Effector memory CD4-positive, alpha-beta T cell (primary cell): Measurements from ENCODE around the gene AK5.
"Not testable (repeated sequence)": the region's sequence is repeated elsewhere in the genome, so short reads cannot be mapped to it uniquely, and the experiment has no call there.

ENCODE experiments used
- DNase-seq, 3 donors: peaks; one replicate each; pipeline ENCODE4 v3.0.0-alpha.2; 2020
- H3K27ac ChIP-seq: 2 replicates; pipeline ENCODE4 v1.7.0; 2013; ENCODE audit warnings: mild to moderate bottlenecking, low read length, moderate library complexity; ENCODE audit not compliant: insufficient read depth, poor library complexity, severe bottlenecking
- H3K27me3 ChIP-seq: replicated peaks from 2 replicates; pipeline ENCODE4 v1.7.0; 2013; ENCODE audit warnings: mild to moderate bottlenecking, low read length; ENCODE audit not compliant: insufficient read depth, control insufficient read depth, poor library complexity, severe bottlenecking
- H3K36me3 ChIP-seq: 2 replicates; pipeline ENCODE4 v1.7.0; 2013; ENCODE audit warnings: mild to moderate bottlenecking, low read length, moderate library complexity; ENCODE audit not compliant: control insufficient read depth, insufficient read depth
- H3K4me1 ChIP-seq: 2 replicates; pipeline ENCODE4 v1.7.0; 2013; ENCODE audit warnings: low read length, mild to moderate bottlenecking; ENCODE audit not compliant: control insufficient read depth, insufficient read depth, poor library complexity, severe bottlenecking
- H3K4me3 ChIP-seq: 2 replicates; pipeline ENCODE4 v1.7.0; 2013; ENCODE audit warnings: low read length, low read depth, mild to moderate bottlenecking; ENCODE audit not compliant: insufficient read depth, poor library complexity, severe bottlenecking
- H3K9me3 ChIP-seq: 2 replicates; pipeline ENCODE4 v1.7.0; 2013; ENCODE audit warnings: mild to moderate bottlenecking, low read length, moderate library complexity; ENCODE audit not compliant: control insufficient read depth

AK5 gene

DNA sequence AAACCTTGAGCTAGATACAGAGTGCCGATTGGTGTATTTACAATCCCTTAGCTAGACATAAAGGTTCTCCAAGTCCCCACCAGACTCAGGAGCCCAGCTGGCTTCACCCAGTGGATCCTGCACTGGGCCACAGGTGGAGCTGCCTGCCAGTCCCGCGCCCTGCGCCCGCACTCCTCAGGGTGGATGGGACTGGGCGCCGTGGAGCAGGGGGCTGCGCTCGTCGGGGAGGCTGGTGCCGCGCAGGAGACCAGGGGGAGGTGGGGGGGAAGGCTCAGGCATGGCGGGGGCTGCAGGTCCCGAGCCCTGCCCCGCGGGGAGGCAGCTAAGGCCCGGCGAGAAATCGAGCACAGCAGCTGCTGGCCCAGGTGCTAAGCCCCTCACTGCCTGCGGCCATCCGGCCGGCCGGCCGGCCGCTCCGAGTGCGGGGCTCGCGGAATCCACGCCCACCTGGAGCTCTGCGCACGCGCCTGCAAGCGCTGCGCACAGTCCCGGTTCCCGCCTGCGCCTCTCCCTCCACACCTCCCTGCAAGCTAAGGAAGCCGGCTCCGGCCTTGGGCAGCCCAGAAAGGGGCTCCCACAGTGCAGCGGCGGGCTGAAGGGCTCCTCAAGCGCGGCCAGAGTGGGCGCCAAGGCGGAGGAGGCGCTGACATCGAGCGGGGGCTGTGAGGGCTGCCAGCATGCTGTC is 249.9 kb downstream of the AK5 start:
- H3K27me3 ChIP-seq, DNase-seq: not testable (repeated sequence)

DNA sequence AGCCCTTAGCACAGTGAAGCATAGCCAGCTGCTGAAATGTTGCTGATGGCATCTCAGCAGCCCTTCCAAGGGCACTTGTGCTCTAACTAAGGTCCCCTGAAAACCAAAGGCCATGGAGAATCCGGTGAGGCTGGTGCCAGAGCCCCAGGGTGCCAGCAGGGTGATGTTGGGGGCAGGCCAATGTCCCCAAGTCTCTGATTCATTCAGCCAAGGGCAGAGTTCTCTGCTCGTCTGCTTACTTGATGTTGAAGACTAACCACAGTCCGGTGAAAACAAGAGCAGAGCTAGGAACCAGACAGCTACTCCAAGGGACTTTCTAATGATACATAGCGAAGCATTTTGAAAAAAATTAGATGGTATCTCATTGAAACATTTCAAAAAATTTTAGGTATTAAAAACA is 250.8 kb downstream of the AK5 start:
- DNase-seq: no peak

More for the DNA sequence above, 249.9 kb downstream of the AK5 start:
- H3K4me1 ChIP-seq, H3K4me3 ChIP-seq, H3K9me3 ChIP-seq, H3K36me3 ChIP-seq, H3K27ac ChIP-seq: not testable (repeated sequence)

DNA sequence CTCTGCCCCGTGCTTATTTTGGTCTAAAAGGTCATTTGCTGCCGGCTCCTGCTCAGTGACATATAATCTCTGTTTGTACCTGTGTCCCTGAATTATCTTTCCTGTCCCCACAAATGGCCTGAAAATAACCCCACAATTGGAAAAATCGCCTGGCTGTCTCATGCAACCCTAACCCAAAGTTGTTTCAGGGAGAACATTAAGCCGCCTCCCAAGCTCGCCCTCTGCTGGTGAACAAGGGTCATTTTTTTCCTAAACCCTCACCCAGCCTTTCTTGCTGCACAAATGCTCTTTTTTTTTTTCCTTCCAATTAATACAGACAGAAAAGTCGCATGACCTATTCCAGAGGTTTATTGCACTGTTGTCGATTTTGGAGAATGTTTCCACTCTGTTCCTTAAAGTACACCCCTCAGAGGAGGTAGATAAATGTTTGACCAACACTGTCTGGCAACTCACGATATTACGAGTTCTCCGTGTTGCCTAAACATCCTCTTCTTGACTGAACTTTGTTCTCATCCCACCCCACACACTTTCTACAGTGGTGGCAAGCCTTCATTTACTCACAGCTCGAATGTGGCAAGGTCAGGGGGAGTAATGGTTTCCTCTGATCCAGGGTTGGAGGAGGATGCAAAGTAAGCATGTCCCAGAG is 252.0 kb downstream of the AK5 start:
- DNase-seq: peak; percentile 12 to 42 (median 19)
- Histone ChIP-seq H3K4me1 (no peaks in the 10 kb centered on the region), H3K27ac (no peak overlapping the region), H3K4me3 (no peak overlapping the region), H3K27me3 (no peaks in the 10 kb centered on the region), H3K36me3 (no peaks in the 10 kb centered on the region), H3K9me3 (no peaks in the 10 kb centered on the region)

More for the DNA sequence above, 250.8 kb downstream of the AK5 start:
- H3K27me3 ChIP-seq: no peaks in the 10 kb centered on the region
- H3K36me3 ChIP-seq: no peaks in the 10 kb centered on the region
- H3K4me1 ChIP-seq: no peaks in the 10 kb centered on the region
- H3K4me3 ChIP-seq: no peak overlapping the region
- H3K27ac ChIP-seq: no peak overlapping the region
- no peaks in the 10 kb centered on the region for H3K9me3 ChIP-seq

DNA sequence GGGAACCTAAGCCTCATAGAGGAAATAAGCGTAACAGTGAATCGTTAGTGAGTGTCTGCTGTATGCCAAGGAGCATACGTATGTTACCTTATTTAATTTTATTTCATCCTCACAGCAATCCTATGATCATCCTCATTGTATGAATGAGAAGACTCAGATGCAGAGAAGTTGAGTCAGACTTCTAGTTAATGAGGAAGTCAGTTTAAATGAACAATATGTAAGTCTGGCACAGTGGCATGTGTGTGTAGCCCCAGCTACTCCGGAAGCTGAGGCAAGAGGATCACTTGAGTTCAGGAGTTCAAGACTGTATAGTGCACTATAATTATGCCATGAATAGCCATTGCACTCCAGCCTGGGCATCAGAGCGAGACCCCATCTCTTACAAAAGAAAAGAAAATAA is 252.6 kb downstream of the AK5 start:
- Histone ChIP-seq H3K4me1 (no peaks in the 10 kb centered on the region), H3K4me3 (no peak overlapping the region), H3K36me3 (no peaks in the 10 kb centered on the region), H3K9me3 (no peaks in the 10 kb centered on the region), H3K27ac (no peak overlapping the region), H3K27me3 (no peaks in the 10 kb centered on the region)
- no peak for DNase-seq

DNA sequence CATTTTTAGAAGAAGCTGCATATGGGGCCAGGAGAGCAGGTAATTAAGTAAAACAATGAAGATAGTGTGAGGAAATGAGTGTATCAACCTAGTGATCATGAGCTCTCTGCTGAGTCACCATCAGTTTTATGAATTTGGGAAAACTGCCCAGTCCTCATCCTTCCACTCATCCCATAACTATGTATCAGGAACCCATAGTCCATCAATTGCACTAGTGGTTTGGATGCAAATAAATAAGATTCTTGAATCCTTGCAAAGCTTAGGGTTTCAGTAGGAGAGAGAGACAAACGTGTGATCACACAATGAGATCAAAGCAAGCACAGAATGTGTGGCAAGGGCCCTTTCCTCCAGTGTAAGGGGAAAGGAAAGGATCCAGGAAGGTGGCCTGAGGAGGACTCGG is 255.0 kb downstream of the AK5 start:
- no peaks in the 10 kb centered on the region for H3K4me1 ChIP-seq
- H3K4me3 ChIP-seq: no peak overlapping the region
- no peaks in the 10 kb centered on the region for H3K36me3 ChIP-seq
- DNase-seq: no peak
- H3K27ac ChIP-seq: no peak overlapping the region
- H3K9me3 ChIP-seq: no peaks in the 10 kb centered on the region
- no peaks in the 10 kb centered on the region for H3K27me3 ChIP-seq

DNA sequence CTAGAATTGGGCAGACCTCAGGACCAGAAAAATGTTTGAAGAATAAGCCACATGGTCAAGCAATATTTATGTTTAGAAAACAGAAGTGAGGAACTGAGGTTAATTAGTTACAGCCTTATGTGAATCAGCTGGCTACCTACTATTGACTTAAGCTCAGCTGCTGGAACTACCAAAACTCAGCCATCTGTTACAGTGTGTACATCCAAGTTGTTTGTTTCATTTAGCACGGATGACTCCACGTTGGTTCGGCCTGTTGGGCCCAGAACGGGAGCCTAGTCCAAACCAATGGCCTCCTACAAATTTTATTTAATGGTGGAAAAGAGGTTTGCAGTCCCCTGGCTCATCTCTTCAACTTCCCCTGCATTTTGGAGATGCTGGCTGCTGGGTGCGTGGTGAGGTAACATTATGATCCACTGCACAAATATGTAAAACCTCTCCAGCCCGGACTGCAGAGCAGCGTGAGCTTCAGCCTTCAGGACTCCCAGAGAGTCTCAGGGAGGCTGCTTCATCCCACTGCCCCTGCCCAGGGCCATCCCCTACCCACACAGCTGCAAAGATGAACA is 257.2 kb downstream of the AK5 start:
- H3K9me3 ChIP-seq: no peaks in the 10 kb centered on the region
- H3K4me3 ChIP-seq: no peak overlapping the region
- no peaks in the 10 kb centered on the region for H3K4me1 ChIP-seq
- no peak for DNase-seq
- H3K36me3 ChIP-seq: no peaks in the 10 kb centered on the region
- H3K27me3 ChIP-seq: no peaks in the 10 kb centered on the region
- H3K27ac ChIP-seq: no peak overlapping the region

DNA sequence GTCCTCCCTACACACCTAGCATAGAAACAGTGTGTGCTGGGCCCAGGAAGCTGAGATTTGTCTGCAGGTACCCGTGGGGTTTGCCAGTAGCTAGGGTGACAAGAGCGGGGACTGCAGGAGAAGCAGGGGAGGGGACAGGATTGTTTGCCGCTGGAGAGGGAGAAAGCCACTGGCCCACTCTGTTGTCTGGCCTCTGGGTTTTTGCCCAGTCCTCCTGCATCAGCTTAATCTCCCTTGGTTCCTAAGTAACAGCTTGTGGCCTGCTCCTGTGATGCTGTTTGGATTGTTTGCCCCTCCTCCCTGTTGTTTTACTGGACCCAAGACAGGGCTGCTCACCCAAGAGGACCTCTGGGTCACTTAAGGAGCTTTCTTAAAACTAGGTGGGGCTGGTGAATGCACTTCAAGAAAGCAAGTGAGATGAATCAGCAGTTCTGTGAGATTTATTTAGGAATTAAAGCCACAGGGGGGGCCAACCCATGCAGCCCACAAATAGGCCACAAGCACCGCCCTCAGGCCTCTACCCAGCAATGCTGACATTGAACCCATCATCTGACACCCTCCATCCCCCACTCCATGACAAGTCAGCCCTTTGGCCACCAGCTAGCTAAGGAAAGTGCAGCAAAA is 257.8 kb downstream of the AK5 start:
- Histone ChIP-seq H3K4me1 (no peaks in the 10 kb centered on the region), H3K27me3 (no peaks in the 10 kb centered on the region), H3K36me3 (no peaks in the 10 kb centered on the region), H3K4me3 (no peak overlapping the region), H3K27ac (no peak overlapping the region), H3K9me3 (no peaks in the 10 kb centered on the region)
- DNase-seq: no peak

DNA sequence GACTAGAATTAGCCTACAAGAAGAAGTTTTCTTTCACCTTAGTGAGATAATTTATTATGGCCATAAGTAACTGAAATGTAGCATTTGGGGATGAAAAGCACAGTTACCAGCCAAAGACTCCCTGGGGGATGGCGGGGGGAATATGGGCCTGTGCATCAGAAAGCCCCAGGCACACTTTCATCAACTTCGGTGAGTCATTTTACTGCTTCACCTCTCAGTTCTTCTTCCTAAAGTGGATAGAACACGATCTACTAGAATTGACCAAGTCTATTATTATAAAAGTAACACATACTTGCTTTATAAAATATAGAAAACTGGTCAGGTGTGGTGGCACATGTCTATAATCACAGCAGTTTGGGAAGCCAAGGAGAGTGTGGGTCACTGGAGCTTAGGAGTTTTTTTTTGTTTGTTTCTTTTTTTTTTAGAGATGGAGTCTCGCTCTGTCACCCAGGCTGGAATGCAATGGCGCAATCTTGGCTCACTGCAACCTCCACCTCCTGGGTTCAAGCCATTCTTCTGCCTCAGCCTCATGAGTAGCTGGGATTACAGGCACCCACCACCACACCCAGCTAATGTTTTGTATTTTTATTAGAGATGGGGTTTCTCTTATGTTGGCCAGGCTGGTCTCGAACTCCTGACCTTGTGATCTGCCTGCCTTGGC is 258.8 kb downstream of the AK5 start:
- no peak overlapping the region for H3K27ac ChIP-seq
- H3K9me3 ChIP-seq: no peaks in the 10 kb centered on the region
- DNase-seq: no peak
- no peak overlapping the region for H3K4me3 ChIP-seq
- H3K36me3 ChIP-seq: no peaks in the 10 kb centered on the region
- no peaks in the 10 kb centered on the region for H3K27me3 ChIP-seq
- H3K4me1 ChIP-seq: no peaks in the 10 kb centered on the region

DNA sequence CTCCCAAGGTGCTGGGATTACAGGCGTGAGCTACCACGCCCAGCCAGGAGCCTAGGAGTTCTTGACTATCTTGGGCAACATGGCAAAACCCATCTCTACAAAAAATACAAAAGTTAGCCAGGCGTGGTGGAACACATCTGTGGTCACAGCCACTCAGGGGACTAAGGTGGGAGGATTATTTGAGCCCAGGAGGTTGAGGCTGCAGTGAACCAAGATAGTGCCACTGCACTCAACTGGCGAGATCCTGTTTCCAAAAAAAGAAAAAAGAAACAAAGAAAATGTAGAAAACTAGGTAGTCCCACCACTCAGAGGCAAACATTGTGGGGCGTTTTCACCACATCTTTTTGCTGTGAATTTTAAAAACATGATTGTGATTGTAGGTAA is 259.3 kb downstream of the AK5 start:
- no peak overlapping the region for H3K27ac ChIP-seq
- H3K4me3 ChIP-seq: no peak overlapping the region
- H3K4me1 ChIP-seq: no peaks in the 10 kb centered on the region
- no peaks in the 10 kb centered on the region for H3K27me3 ChIP-seq
- no peaks in the 10 kb centered on the region for H3K9me3 ChIP-seq
- no peaks in the 10 kb centered on the region for H3K36me3 ChIP-seq
- no peak for DNase-seq
